Activated effector memory CD4-positive, alpha-beta T cell treated with anti-CD3 and anti-CD28 coated beads, Interleukin-2, amount 50 U/mL, for 16 hours (primary cell): ENCODE data around the gene COLQ.
"Not testable (repeated sequence)": the region's sequence is repeated elsewhere in the genome, so short reads cannot be mapped to it uniquely, and the experiment has no call there.

Experiments used
- DNase-seq: peaks from one replicate; pipeline ENCODE4 v3.0.0-alpha.2; 2020

The COLQ gene

GRCh38 chr3:15521573-15521965 is at the start of gene COLQ:
Gene COLQ (minus strand): TSS chr3:15521706. CDS start chr3:15521625, 81 bp downstream.
- peak; percentile 22 for DNase-seq

DNA sequence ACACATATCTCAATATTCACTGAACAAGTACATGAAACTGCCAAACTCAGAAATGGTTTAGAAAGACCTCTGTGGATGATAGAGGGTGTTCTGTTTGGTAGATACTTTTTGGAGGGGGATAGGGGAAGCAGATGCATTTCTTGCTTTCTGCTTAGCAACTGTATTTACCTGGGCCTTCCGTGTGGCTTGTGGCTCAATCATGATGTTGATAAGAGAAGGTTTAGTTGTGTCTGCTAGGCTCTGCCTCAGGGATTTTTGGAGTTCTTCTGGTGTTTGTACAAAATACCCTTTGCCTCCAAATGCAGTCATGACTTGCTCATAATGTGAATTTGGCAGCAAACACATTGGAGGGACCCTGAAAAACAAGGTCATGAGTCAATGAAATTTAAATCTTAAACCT is 41.7 kb upstream of the COLQ start:
- DNase-seq, result no peak

DNA sequence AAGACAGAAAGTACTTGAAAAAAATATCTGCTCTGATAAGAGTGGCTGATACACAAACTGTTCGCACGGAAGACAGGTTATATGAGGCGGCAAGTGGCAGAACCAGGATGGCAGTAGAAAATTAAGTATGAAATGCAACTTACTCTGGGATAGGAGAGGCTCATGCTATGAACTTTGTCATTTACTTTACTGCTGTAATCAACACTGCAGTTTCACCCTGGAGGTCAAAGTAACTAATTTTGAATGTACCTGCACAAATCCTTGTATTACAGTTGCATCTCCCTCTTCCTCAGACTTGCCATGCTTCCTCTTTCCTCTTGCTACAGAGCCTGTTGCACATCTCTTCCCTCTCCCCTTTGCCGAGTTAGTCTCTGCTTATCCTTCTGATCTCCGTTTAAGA is 41.1 kb upstream of the COLQ start:
- no peak for DNase-seq

- no peak for DNase-seq
Measured at GRCh38 chr3:15558581-15558980, 37.1 kb upstream of the COLQ start.

- peak; percentile 78 for DNase-seq
Measured at GRCh38 chr3:15557511-15557946, 36.0 kb upstream of the COLQ start.

GRCh38 chr3:15556512-15556911 is 35.0 kb upstream of the COLQ start:
- no peak for DNase-seq

DNA sequence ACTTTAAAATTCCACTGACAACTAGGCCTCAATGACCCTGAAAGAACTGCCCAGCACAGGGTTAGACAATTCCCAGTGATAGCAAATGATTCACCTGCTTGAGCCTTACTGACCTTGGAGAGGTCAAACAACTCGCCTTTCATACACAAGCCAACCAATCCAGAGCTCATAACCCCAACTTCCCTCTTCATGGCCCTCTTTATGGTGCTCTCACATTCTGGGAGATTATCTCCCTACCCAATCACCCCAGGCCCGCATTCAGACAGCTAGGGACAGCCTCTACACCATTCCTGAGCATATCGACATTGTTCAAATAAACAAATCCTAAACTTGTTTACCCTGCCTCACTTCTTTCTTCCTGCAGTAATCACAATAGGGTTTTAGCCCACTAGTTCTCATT is 32.2 kb upstream of the COLQ start:
- DNase-seq, result no peak

DNA sequence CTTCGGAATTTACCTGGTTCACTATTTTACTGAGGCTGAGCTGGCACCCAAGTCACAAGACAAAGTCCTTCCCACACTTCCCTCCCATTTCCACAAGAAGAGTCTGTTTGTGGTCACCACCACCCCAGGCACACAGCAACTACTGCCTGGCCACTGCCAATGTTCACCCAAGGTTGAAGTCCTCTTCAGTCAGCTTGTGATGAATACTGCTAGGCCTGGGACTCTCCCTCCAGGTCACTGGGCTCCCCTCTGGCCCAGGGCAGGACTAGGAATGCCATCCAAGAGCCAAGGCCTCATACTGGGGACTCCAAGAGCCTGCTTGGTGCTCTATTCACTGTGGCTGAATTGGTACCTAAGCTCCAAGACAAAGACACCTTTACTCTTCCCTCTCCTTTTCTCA is 30.4 kb upstream of the COLQ start:
- no peak for DNase-seq

DNA sequence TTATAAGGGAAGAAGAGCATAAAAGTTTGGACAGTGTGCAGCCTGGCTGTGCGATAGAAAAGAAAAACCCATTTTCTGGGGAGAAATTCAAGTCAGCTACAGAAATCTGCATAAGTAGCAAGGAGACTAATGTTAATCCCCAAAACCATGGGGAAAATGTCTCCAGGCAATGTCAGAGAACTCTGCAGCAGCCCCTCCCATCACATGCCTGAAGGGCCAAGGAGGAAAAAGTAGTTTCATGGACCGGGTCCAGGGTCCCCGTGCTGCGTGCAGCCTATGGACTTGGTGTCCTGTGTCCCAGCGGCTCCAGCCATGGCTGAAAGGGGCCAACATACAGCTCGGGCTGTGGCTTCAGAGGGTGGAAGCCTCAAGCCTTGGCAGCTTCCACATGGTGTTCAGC is 28.3 kb upstream of the COLQ start:
- DNase-seq, result no peak

GRCh38 chr3:15542614-15543013 is 21.1 kb upstream of the COLQ start:
- DNase-seq, result no peak

GRCh38 chr3:15541371-15541770 is 19.9 kb upstream of the COLQ start:
- no peak for DNase-seq

DNA sequence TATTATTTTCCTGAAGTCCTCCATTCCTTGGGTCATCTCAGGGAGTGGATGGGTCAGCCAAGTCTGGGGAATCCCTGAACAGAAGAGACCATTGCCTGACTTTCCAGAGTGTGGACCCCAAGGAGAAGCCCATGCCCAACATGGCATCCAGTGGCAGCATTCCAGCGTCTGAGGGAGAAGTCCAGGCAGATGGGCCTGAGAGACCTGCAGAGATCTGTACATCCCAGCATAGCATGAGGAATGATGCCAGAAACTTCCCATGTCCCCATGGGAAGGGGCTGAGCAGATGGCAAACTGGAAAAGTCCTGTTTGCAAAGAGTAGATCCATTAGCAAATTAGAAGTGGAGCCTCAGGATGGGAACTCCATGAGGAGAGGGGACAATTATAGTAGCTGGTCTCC is 17.6 kb upstream of the COLQ start:
- no peak for DNase-seq

- no peak for DNase-seq
Measured at GRCh38 chr3:15538345-15538744, 16.8 kb upstream of the COLQ start.

DNA sequence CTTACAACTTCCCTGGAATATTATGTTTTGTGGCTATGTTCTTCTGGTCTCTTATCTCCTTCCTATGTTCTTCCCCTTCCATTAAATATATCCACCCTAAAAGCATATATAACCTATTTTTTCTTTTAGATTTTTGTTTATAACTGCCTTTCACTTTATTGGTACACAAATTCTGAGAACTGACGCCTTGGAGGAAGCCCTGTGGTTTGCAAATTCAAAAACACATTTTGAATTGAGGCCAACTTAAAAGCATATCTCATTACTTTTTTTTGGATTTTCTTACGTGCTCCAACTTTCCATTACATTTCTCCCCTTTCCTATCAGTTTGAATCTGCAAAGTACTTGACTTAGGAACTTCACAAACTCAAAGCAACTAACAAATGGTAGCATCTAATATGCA is 15.3 kb upstream of the COLQ start:
- no peak for DNase-seq

GRCh38 chr3:15535732-15536131 is 14.2 kb upstream of the COLQ start:
- DNase-seq, result peak; percentile 82

DNA sequence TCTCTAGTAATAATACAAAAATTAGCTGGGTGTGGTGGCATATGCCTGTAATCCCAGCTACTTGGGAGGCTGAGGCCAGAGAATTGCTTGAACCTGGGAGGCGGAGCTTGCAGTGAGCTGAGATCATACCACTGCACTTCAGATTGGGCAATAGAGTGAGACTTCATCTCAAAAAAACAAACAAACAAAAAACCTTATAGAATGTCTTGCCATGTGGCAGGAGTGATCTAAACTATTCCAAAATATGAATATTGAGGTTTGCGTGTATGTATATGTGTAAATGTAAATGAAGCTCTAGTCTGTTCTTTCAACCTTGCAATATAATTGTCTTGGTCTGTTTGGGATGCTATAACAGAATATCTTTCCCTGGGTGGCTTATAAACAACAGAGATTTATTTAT is 11.1 kb upstream of the COLQ start:
- DNase-seq, result not testable (repeated sequence)

- no peak for DNase-seq
Measured at GRCh38 chr3:15531346-15531745, 9.8 kb upstream of the COLQ start.

DNA sequence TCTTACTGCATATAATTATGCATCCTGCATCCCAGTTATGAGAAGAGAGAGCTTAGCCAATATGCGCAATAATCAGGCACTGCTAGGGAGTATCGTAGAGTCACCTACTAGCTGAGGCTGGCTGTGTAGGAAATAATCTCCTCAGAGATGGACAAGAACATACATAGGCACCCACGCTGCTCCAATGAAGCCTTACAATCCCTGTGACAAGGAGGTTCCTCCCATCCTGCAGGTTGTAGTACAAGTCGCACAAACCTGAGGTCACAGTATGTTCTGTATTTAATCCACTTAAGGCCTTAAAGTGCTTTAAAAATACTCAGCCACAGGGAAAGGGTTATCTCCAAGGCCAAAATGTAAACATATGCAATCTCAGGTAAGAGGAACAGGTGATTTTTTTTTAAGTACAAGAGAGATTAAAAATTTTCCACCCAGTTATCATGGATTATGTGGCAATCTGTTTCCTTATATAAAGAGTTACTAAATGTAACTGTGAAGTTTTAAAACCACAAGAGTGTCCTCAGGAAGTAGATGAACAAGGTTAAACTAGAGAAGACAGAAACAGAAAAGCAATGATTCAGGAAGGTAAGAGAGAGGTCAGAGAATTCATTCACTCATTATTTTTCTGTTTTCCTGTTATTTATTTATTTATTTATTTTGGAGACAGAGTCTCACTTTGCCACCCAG is 7.5 kb upstream of the COLQ start:
- no peak for DNase-seq

DNA sequence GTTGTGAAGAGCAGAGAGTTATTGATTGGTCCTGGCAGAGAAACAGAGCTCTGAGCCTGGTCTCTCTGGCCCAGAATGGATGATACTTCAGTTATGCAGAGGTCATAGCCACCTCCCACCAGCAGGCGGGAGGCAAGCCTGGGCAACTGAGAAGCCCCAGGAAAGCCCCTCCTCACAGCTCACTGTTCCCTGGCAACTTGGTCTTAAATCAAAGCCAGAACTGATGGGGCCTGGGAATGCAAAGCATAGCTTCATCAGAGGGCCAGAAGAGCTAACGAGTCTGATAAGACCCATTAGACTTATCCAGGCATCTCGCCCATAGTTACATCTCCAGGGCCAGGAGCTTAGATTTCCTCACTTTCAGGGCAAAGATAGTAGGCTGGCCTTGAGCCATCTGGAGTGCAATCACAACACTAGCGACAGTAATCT is 5.5 kb upstream of the COLQ start:
- DNase-seq, result peak; percentile 37

DNA sequence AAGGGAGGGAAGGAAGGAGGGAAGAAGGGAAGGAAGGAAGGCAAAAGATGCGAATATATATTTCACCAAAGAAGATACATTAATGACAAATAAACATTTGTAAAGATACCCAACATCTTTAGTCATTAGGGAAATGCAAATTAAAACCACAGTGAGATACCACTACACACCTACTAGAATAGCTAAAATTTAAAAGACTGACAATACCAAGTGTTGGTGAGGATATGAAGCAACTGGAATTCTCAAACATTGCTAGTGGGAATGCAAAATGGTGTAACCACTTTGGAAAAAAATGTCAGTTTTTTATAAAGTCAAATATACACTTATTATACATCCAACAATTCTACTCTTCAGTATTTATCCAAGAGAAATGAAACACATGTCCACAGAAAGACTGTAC is 4.3 kb upstream of the COLQ start:
- DNase-seq, result no peak

- DNase-seq, result no peak
Measured at GRCh38 chr3:15523660-15524417, 2.3 kb upstream of the COLQ start.

- no peak for DNase-seq
Measured at GRCh38 chr3:15522016-15522415, 510 bp upstream of the COLQ start.

DNA sequence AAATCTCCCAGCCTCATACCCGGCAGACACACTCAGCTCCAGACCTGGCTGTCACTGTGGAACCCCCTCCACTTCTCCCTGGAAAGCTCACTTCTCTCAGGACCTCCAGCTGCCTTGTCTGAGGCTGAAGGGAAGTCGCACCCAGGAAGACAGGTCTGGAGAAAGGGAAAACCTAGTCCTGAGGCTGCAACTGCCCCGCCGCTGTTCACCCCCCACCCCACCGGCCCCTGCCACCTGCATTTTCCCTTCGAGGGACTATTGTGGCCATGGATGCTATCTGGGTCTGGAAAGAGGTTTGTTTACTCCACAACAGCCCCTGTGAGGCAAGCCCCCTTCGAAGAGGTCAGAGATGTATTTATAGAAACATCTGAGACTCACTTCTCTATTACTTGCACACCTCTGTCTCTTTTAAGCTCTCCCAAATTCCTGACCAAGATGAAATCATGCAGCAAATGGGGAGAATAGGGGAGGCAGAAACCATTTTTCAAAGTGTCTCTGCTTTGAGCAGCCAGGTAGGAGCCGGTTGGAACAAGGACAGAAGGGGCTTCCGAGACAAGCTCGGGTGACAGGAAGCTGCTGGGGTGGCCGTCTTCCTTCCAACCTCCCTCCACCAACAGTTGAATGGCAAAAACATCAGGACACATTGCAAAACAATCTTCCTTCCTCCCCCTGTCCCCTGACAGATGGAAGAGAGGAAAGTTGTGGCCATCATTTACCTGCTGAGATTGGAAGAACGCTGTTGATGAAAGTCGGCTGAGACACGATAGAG is 518 bp downstream of the COLQ start:
- DNase-seq, result peak; percentile 37

DNA sequence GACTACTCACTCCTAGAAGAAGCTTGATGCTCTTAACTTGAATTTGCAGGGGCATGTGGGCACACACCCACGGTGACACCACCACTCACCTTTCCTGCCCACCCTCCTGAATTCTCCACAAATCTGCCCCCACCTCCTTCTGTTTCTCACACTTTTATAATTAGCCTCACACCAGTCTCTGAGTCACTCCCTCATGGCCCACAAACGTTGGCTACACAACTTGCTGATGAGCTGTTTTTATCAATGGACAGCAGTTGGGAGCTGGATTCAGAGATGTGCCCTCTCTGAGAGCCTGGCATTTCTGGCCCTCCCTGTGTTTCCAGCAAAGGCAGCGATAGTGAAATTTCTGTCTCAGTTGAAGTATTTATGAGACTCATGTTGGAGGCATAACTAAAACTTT is 1.3 kb downstream of the COLQ start:
- peak; percentile 62 for DNase-seq
